Esophagus squamous epithelium (tissue), 5 donors: ENCODE results near the gene ZNF107. TPM values are rescaled to one million over a fixed set of nuclear protein-coding genes. Genes with fewer than 3 reads are reported as not detected.

Experiments used
- DNase-seq: peaks from one replicate; lab custom pipeline; 2025; lab: John Stamatoyannopoulos, UW
- H3K27ac ChIP-seq, 4 donors: fragments of 200-600 bp; sonication (generic); one replicate each; pipeline ENCODE4 v1.5.1; 2016 to 2019; ENCODE audit warnings: mild to moderate bottlenecking in 1 of 4
- H3K27me3 ChIP-seq, 4 donors: fragments of 200-600 bp; sonication (generic); 1 replicate in 3 of 4; 2 replicates in 1 of 4; pipeline versions ENCODE4 v1.5.1 to v1.6.0; 2017 to 2021; ENCODE audit warnings: antibody characterized with exemption in 1 of 4
- H3K36me3 ChIP-seq, 3 donors: fragments of 200-600 bp; sonication (generic); one replicate each; pipeline ENCODE4 v1.5.1; 2016 to 2019
- H3K4me1 ChIP-seq, 3 donors: fragments of 200-600 bp; sonication (generic); one replicate each; pipeline ENCODE4 v1.5.1; 2017 to 2019
- H3K4me3 ChIP-seq, 4 donors: fragments of 200-600 bp; sonication (generic); 1 replicate in 3 of 4; 2 replicates in 1 of 4; pipeline ENCODE4 v1.5.1; 2016 to 2019; ENCODE audit warnings: mild to moderate bottlenecking in 2 of 4, moderate library complexity in 1 of 4
- H3K9me3 ChIP-seq, 3 donors: fragments of 200-600 bp; sonication (generic); one replicate each; pipeline ENCODE4 v1.5.1; 2016 to 2019
- CTCF ChIP-seq, 6 experiments: fragments of 450-650 bp in 4 of 6; fragments of 200-600 bp in 2 of 6; sonication (generic) in 2 of 6; IDR thresholded peaks; one replicate each; pipeline ENCODE4 v1.5.1; 2016 to 2019; ENCODE audit warnings: antibody characterized with exemption in 6 of 6, mild to moderate bottlenecking in 4 of 6, moderate library complexity in 4 of 6
- POLR2A ChIP-seq, 4 donors: fragments of 450-650 bp; IDR thresholded peaks; one replicate each; pipeline ENCODE4 v1.6.1; 2017; ENCODE audit warnings: antibody characterized with exemption in 4 of 4, mild to moderate bottlenecking in 4 of 4, moderate library complexity in 3 of 4
- WGBS, 2 donors: methylation state at CpG; one replicate each; pipeline ENCODE4 v1.1.5; 2018; 5-methylcytosine and 5-hydroxymethylcytosine counted together
- intact Hi-C: fragments of 100-400 bp; cut with DNase I; formaldehyde crosslinking; loops from one replicate; pipeline ENCODE4 v1.15.0; 2022
- total RNA-seq, 4 donors: library from RNA; depleted of rRNA; stranded (reverse); fragments of >200 nt; gene quantifications; one replicate each; pipeline ENCODE4 v1.1.0, GENCODE V29; 2016
- donor health status: DM: yes; HTN: yes; CAD: no.

The ZNF107 gene
- total RNA-seq, 4 donors from 2014 or later = 3.3 to 6.5 (median 4.6) TPM

- no peak overlapping the region for H3K27ac ChIP-seq
- TF ChIP-seq CTCF (IDR thresholded peaks at IDR 0.05) = peak in 4 of 6 experiments; percentile 24 to 46 (median 39)
- no peak for TF ChIP-seq POLR2A (IDR thresholded peaks at IDR 0.05)
- H3K9me3 ChIP-seq = no peaks in the 10 kb centered on the region
- no peak for DNase-seq
- H3K36me3 ChIP-seq = no peaks in the 10 kb centered on the region
- no peaks in the 10 kb centered on the region for H3K27me3 ChIP-seq
- 26 to 31% methylated on average over 2 of the region's 2 CpGs for WGBS, 2 donors
- intact Hi-C loops = no loop called here
- no peak overlapping the region for H3K4me3 ChIP-seq
- H3K4me1 ChIP-seq = no peaks in the 10 kb centered on the region
Measured at GRCh38 chr7:64630496-64630895, 35.4 kb upstream of the ZNF107 start.

GRCh38 chr7:64632029-64632428 lies 33.9 kb upstream of the ZNF107 start:
- 78 to 93% methylated on average over 1 of the region's 1 CpG for WGBS, 2 donors
- no peak for DNase-seq
- intact Hi-C loops = no loop called here

GRCh38 chr7:64633401-64633800 lies 32.5 kb upstream of the ZNF107 start:
- intact Hi-C loops = no loop called here
- TF ChIP-seq CTCF (IDR thresholded peaks at IDR 0.05) (no peak), POLR2A (IDR thresholded peaks at IDR 0.05) (no peak)
- WGBS, 2 donors = 74 to 88% methylated on average over 1 to 3 of the region's 3 CpGs
- Histone ChIP-seq H3K9me3 (no peaks in the 10 kb centered on the region), H3K27me3 (no peaks in the 10 kb centered on the region), H3K4me3 (no peak overlapping the region), H3K4me1 (peaks cover 0 to 3% (median 0%) of the 10 kb centered on the region in 3 donors), H3K36me3 (no peaks in the 10 kb centered on the region), H3K27ac (peak overlapping the region in 1 of 4 donors; percentile 39)
- DNase-seq = no peak

More at GRCh38 chr7:64632029-64632428, 33.9 kb upstream of the ZNF107 start:
- H3K27ac ChIP-seq = no peak overlapping the region
- H3K9me3 ChIP-seq = no peaks in the 10 kb centered on the region
- no peaks in the 10 kb centered on the region for H3K27me3 ChIP-seq
- H3K4me3 ChIP-seq = no peak overlapping the region
- H3K36me3 ChIP-seq = no peaks in the 10 kb centered on the region
- no peaks in the 10 kb centered on the region for H3K4me1 ChIP-seq
- no peak for TF ChIP-seq CTCF (IDR thresholded peaks at IDR 0.05)
- TF ChIP-seq POLR2A (IDR thresholded peaks at IDR 0.05) = no peak

GRCh38 chr7:64634406-64635062 lies 31.4 kb upstream of the ZNF107 start:
- Histone ChIP-seq H3K36me3 (no peaks in the 10 kb centered on the region), H3K27me3 (no peaks in the 10 kb centered on the region), H3K27ac (no peak overlapping the region), H3K4me3 (no peak overlapping the region), H3K4me1 (peaks cover 0 to 13% (median 0%) of the 10 kb centered on the region in 3 donors), H3K9me3 (no peaks in the 10 kb centered on the region)
- intact Hi-C loops = no loop called here
- 56 to 71% methylated on average over 2 of the region's 2 CpGs for WGBS, 2 donors
- TF ChIP-seq POLR2A (IDR thresholded peaks at IDR 0.05) (no peak), CTCF (IDR thresholded peaks at IDR 0.05) (no peak)
- no peak for DNase-seq

- intact Hi-C loops = no loop called here
- peaks cover 0 to 13% (median 0%) of the 10 kb centered on the region in 3 donors for H3K4me1 ChIP-seq
- no peak overlapping the region for H3K27ac ChIP-seq
- H3K27me3 ChIP-seq = no peaks in the 10 kb centered on the region
- H3K36me3 ChIP-seq = no peaks in the 10 kb centered on the region
- no peaks in the 10 kb centered on the region for H3K9me3 ChIP-seq
- WGBS, 2 donors = 71 to 72% methylated on average over 3 to 4 of the region's 4 CpGs
- no peak for TF ChIP-seq CTCF (IDR thresholded peaks at IDR 0.05)
- TF ChIP-seq POLR2A (IDR thresholded peaks at IDR 0.05) = no peak
- no peak for DNase-seq
- H3K4me3 ChIP-seq = no peak overlapping the region
Measured at GRCh38 chr7:64636386-64636785, 29.5 kb upstream of the ZNF107 start.
